Astrocyte of the spinal cord (primary cell): ENCODE results near the gene OLA1.

ENCODE experiments used
- DNase-seq: peaks from one replicate; pipeline ENCODE4 v3.0.0; 2011; ENCODE audit warnings: low read depth, low spot score
- H3K4me3 ChIP-seq: 2 replicates; pipeline ENCODE4 v1.5.1; 2011; ENCODE audit warnings: low read depth, mild to moderate bottlenecking, low read length, moderate library complexity
- CTCF ChIP-seq: IDR thresholded peaks from 2 replicates; pipeline ENCODE4 v1.5.1; 2012; ENCODE audit warnings: low read depth, mild to moderate bottlenecking, low read length, inconsistent platforms
- in situ Hi-C: cut with HindIII; loops from 2 replicates; pipeline ENCODE4 v1.10.0; 2017; ENCODE audit warnings: low sequenced_read_pairs

OLA1 gene

GRCh38 chr2:174266288-174266687, 18.0 kb upstream of the OLA1 start:
- no peak overlapping the region for H3K4me3 ChIP-seq
- DNase-seq, result no peak
- in situ Hi-C loops, result no loop called here
- TF ChIP-seq CTCF, result no peak

- H3K4me3 ChIP-seq, result no peak overlapping the region
- DNase-seq, result peak; percentile 57
- no peak for TF ChIP-seq CTCF
- in situ Hi-C loops, result no loop called here
These were observed 15.7 kb upstream of the OLA1 start for GRCh38 chr2:174263997-174264396.

GRCh38 chr2:174259981-174260380, 11.6 kb upstream of the OLA1 start:
- H3K4me3 ChIP-seq, result no peak overlapping the region
- peak; percentile 63 for DNase-seq
- TF ChIP-seq CTCF, result no peak
- in situ Hi-C loops, result no loop called here

GRCh38 chr2:174254267-174254666, 5.9 kb upstream of the OLA1 start:
- in situ Hi-C loops, result no loop called here
- DNase-seq, result no peak
- TF ChIP-seq CTCF, result no peak
- H3K4me3 ChIP-seq, result no peak overlapping the region

GRCh38 chr2:174248998-174249592, 763 bp upstream of the OLA1 start:
- no peak for TF ChIP-seq CTCF
- in situ Hi-C loops, result no loop called here
- H3K4me3 ChIP-seq, result peak overlapping the region; percentile 56

GRCh38 chr2:174247474-174248186, 702 bp downstream of the OLA1 start:
- peak overlapping the region; percentile 73 for H3K4me3 ChIP-seq
- DNase-seq, result peak; percentile 28
- no peak for TF ChIP-seq CTCF
- in situ Hi-C loops, result no loop called here

More at GRCh38 chr2:174248998-174249592, 763 bp upstream of the OLA1 start:
- DNase-seq, result no peak
